ENCODE measurements around the gene SH3BP5L. TPM values are rescaled to one million over a fixed set of nuclear protein-coding genes. Genes with fewer than 3 reads are reported as not detected.

The SH3BP5L gene
- total and polyA plus RNA-seq, 10 of the 15 experiments (the other 5 are each of a cell fraction or from before 2014, with no cell fraction given), result 1.1 to 22.8 (median 10.9) TPM

DNA sequence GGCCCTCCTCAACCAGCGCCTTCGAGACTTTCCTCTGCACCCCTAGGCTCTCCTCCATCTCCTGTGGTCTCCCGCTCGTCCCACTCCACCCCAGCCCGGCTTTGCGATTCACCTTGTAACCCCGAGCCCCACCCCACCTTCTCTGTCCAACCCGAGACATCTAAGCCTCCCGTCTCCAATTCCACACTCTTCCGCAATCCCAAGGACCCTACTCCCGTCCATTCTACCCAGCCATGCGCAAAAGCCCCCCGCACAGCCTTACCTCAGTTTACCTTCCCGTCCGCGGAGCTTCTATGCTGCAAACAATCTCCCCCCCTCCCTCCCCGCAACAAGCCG is 174 bp downstream of the SH3BP5L start:
- under 1% methylated on average over 18 of the region's 18 CpGs for WGBS (ENCODE audit: insufficient coverage, insufficient replicate concordance, low lambda C conversion rate, missing lambda C conversion rate)
- in situ Hi-C loops (cut with MboI), result no loop called here
- Histone ChIP-seq H3K4me3 (peak overlapping the region; percentile 79), H3K27me3 (replicated peaks in 1 of 2; ENCODE audit: control insufficient read depth in 2 of 2, insufficient read depth in 2 of 2, low read length in 1 of 2) (no peaks in the 10 kb centered on the region), H2AFZ (ENCODE audit: control insufficient read depth, low read depth, low read length) (peak overlapping the region; percentile 93), H3K4me2 (ENCODE audit: control insufficient read depth, insufficient read depth) (peak overlapping the region; percentile 97), H3K27ac (ENCODE audit: control insufficient read depth, insufficient read depth) (peak overlapping the region; percentile 98), H3K9me3 (replicated peaks; ENCODE audit: control insufficient read depth, insufficient read depth, low read length) (no peaks in the 10 kb centered on the region), H3K79me2 (ENCODE audit: control insufficient read depth, insufficient read depth, low read length) (peaks cover 34% of the 10 kb centered on the region), H4K20me1 (ENCODE audit: control insufficient read depth, insufficient read depth) (no peaks in the 10 kb centered on the region), H3K4me1 (ENCODE audit: control insufficient read depth, insufficient read depth, low read length) (peaks cover 13% of the 10 kb centered on the region), H3K36me3 (ENCODE audit: control insufficient read depth in 2 of 2, insufficient read depth in 2 of 2, low read length in 1 of 2) (peaks cover 2 to 11% of the 10 kb centered on the region in 2 experiments; a peak in 3 of 4 replicates), H3K9ac (ENCODE audit: control insufficient read depth, insufficient read depth, low read length) (peak overlapping the region; percentile 81)
- RAD21 ChIA-PET (ENCODE audit: unreplicated experiment), result interaction anchor here (1.0 to 4.4 kb wide), 8 partner anchors 12 to 137 kb away, joined by 3 to 46 read pairs (median 10); partner anchors contain the start of genes ZNF672 and ZNF692
- CTCF ChIA-PET, result interaction anchor here (0.8 to 5.2 kb wide), 8 partner anchors 12 to 81 kb away, joined by 3 to 79 read pairs (median 10); partner anchors contain the start of genes PGBD2, ZNF672 and ZNF692
- no TSS peak for BruUV-seq (replicated peaks)
- ATAC-seq (peak; percentile 10), DNase-seq (ENCODE audit: low read depth, low spot score) (no peak), FAIRE-seq (no peak)
- POLR2A ChIA-PET, result interaction anchor here (0.6 to 5.2 kb wide), 12 partner anchors 10 to 136 kb away, joined by 3 to 83 read pairs (median 4); partner anchors contain the start of genes ZNF672 and ZNF692
- TF ChIP-seq TAF1 (IDR thresholded peaks at IDR 0.05; ENCODE audit: borderline replicate concordance, low read depth, low read length) (no peak), NFYB (IDR thresholded peaks at IDR 0.05; ENCODE audit: insufficient read depth, low read depth, low read length) (no peak), ZZZ3 (IDR thresholded peaks at IDR 0.05; ENCODE audit: control insufficient read depth, insufficient read length, low read depth) (no peak), NR2F1 (conservative IDR thresholded peaks at IDR 0.05) (peak; percentile 40; the same call in 1 of the 2 replicates), SIN3A (IDR thresholded peaks at IDR 0.05; ENCODE audit: low read depth, low read length) (peak; percentile 54; the same call in 1 of the 2 replicates), RFX5 (IDR thresholded peaks at IDR 0.05; ENCODE audit: low read depth, low read length) (peak; percentile 40; the same call in 1 of the 2 replicates), RAD21 (IDR thresholded peaks at IDR 0.05; ENCODE audit: insufficient read depth, low read depth, low read length) (no peak), CBFB (IDR thresholded peaks at IDR 0.05; ENCODE audit: low read depth) (peak; percentile 32; the same call in 1 of the 2 replicates), HDGF (IDR thresholded peaks at IDR 0.05) (peak; percentile 85; the same call in 1 of the 2 replicates), NFXL1 (IDR thresholded peaks at IDR 0.05; ENCODE audit: borderline replicate concordance) (no peak), FOXM1 (IDR thresholded peaks at IDR 0.05; ENCODE audit: low read depth, low read length) (no peak)
- TF ChIP-seq, protein P1, sequence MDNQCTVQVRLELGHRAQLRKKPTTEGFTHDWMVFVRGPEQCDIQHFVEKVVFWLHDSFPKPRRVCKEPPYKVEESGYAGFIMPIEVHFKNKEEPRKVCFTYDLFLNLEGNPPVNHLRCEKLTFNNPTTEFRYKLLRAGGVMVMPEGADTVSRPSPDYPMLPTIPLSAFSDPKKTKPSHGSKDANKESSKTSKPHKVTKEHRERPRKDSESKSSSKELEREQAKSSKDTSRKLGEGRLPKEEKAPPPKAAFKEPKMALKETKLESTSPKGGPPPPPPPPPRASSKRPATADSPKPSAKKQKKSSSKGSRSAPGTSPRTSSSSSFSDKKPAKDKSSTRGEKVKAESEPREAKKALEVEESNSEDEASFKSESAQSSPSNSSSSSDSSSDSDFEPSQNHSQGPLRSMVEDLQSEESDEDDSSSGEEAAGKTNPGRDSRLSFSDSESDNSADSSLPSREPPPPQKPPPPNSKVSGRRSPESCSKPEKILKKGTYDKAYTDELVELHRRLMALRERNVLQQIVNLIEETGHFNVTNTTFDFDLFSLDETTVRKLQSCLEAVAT (IDR thresholded peaks at IDR 0.05), result 0 out of 2 replicates have a peak, but pooled peaks have one; percentile 53
- TF ChIP-seq, protein P2, sequence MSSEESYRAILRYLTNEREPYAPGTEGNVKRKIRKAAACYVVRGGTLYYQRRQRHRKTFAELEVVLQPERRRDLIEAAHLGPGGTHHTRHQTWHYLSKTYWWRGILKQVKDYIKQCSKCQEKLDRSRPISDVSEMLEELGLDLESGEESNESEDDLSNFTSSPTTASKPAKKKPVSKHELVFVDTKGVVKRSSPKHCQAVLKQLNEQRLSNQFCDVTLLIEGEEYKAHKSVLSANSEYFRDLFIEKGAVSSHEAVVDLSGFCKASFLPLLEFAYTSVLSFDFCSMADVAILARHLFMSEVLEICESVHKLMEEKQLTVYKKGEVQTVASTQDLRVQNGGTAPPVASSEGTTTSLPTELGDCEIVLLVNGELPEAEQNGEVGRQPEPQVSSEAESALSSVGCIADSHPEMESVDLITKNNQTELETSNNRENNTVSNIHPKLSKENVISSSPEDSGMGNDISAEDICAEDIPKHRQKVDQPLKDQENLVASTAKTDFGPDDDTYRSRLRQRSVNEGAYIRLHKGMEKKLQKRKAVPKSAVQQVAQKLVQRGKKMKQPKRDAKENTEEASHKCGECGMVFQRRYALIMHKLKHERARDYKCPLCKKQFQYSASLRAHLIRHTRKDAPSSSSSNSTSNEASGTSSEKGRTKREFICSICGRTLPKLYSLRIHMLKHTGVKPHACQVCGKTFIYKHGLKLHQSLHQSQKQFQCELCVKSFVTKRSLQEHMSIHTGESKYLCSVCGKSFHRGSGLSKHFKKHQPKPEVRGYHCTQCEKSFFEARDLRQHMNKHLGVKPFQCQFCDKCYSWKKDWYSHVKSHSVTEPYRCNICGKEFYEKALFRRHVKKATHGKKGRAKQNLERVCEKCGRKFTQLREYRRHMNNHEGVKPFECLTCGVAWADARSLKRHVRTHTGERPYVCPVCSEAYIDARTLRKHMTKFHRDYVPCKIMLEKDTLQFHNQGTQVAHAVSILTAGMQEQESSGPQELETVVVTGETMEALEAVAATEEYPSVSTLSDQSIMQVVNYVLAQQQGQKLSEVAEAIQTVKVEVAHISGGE (CRISPR knock-in tag; IDR thresholded peaks at IDR 0.05), result no peak
- TF ChIP-seq, protein P3, sequence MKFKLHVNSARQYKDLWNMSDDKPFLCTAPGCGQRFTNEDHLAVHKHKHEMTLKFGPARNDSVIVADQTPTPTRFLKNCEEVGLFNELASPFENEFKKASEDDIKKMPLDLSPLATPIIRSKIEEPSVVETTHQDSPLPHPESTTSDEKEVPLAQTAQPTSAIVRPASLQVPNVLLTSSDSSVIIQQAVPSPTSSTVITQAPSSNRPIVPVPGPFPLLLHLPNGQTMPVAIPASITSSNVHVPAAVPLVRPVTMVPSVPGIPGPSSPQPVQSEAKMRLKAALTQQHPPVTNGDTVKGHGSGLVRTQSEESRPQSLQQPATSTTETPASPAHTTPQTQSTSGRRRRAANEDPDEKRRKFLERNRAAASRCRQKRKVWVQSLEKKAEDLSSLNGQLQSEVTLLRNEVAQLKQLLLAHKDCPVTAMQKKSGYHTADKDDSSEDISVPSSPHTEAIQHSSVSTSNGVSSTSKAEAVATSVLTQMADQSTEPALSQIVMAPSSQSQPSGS (IDR thresholded peaks at IDR 0.05; ENCODE audit: low read length), result no peak
- SMC1A ChIA-PET (ENCODE audit: uncharacterized antibody, unreplicated experiment), result interaction anchor here (1.6 to 4.8 kb wide), 6 partner anchors 12 to 48 kb away, joined by 4 to 48 read pairs (median 8); partner anchors contain the start of genes ZNF672 and ZNF692
- intact Hi-C loops (cut with micrococcal nuclease; ENCODE audit: unreplicated experiment), result no loop called here
